ENCODE results near the gene TOMM6.

Gene TOMM6

DNA sequence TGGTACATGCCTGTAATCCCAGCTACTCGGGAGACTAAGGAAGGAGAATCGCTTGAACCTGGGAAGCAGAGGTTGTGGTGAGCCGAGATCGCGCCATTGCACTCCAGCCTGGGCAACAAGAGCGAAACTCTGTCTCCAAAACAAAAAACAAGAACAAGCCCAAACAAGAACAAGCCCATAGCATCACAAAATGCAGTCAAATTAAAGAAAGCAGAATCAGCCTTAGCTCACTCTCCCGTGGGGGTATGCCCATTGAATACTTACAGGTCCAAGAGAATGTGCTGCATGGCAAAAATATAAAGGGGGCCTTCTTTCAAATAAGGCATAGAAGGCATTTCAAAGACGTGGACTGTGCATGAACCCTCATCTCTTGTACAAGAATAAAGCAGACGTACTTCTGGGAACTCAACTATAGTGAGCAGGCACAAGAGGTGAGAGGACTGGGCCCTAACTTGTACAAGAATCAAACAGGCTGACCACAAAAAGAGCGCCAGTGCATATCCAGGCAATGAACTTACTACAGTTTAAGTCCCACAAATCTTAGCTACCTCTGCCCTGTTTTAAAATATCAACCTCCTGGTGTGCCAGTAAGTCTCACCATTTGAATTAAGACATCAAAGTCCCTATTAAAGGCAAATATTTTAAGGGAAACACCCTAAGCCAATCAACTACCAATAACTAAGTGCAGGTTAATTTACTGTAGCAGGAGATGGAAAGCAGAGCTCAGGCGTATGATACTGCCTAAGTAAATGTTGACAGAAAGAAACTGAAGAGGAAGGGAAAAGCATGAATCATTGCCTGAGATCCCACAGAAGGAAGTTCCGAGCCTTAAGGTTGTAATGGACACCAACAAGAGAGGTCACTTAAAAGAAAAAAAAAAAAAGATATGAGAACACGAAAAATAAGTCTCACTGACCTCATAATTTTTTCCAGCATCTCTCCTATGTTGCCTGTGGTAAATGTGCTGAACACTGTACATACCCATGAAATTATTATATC, 37.4 kb downstream of the TOMM6 start:
- DNase-seq: no peak

GRCh38 chr6:41826343-41827022, 39.0 kb downstream of the TOMM6 start:
- no peak for DNase-seq

DNA sequence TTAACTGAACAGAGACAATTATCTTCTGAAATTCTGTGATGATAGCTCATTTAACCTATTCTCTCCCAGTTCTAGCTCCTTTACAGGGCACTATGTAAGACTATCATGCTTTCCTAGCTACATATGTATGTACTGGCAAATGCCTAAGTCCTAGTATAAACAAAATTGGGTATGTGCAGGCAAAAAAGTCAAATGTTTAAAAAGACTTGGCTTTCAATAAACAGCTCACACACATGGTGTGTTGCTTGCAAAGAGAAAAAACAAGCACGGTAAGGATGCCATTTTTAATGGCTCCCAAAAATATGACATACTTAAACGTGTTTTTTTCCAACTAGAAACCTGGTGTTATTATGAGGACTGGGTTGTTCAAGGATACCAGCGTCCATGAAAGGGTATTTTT, 44.8 kb downstream of the TOMM6 start:
- no peak for DNase-seq

GRCh38 chr6:41836022-41836659, 48.6 kb downstream of the TOMM6 start:
- DNase-seq: no peak

DNA sequence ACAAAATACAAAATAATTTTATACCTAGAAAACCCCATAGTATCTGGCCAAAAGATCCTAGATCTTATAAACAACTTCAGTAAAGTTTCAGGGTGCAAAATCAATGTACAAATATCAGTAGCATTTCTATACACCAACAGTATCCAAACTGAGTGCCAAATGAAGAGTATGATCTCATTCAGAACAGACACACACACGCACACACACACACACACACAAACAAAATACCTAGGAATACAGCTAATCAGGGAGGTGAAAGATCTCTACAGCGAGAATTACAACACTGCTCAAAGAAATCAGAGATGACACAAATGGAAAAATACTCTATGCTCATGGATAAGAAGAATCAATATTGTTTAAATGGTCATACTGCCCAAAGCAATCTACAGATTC, 49.2 kb downstream of the TOMM6 start:
- DNase-seq: no peak
